ENCODE measurements around the gene GEMIN8. TPM values are rescaled to one million over a fixed set of nuclear protein-coding genes. Genes with fewer than 3 reads are reported as not detected.

Gene GEMIN8
- total RNA-seq, 1 experiment from 2014 or later: 14.8 TPM

DNA sequence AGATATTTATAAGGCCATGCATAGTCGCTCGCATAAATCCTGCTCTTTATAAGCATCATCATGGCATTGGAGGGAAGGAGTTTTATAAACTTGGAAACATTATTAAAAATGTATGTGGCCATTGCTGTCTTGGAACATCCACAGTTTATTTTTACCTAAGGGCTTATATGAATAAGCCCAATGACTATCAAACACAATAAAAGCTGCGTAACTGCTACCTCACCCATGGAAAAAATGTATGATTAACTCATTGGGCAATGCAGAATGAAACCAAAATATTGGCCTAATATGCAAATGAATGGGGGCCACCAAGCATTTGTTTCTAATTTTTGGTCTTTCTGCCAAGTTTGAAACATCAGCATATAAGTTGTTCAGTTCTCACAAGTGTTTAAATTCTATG, 19.1 kb downstream of the GEMIN8 start:
- H2BK12ac ChIP-seq (ENCODE audit: insufficient read length, low read depth, low read length): no peak overlapping the region
- H3K56ac ChIP-seq (ENCODE audit: insufficient read length, low read depth, low read length): no peak overlapping the region
- H2BK5ac ChIP-seq (ENCODE audit: insufficient read length, low read length): no peak overlapping the region
- Mint-ChIP-seq H3K27me3 (ENCODE audit: low read depth) (no peaks in the 10 kb centered on the region), H3K4me3 (no peak overlapping the region), H3K4me1 (no peaks in the 10 kb centered on the region), H3K36me3 (ENCODE audit: insufficient read depth in 1 of 3, low read depth in 3 of 3) (peaks cover 11 to 42% (median 28%) of the 10 kb centered on the region in 3 experiments), H3K9me3 (peaks cover 18 to 40% of the 10 kb centered on the region in 2 experiments; a peak in 4 of 5 replicates), H3K27ac (no peak overlapping the region)
- H3K23ac ChIP-seq (ENCODE audit: insufficient read length, low read depth, low read length): no peak overlapping the region
- H2BK120ac ChIP-seq (ENCODE audit: low read depth, low read length, poor library complexity, severe bottlenecking): no peak overlapping the region
- H2AFZ ChIP-seq (ENCODE audit: low read length): no peak overlapping the region
- H3K79me1 ChIP-seq (ENCODE audit: insufficient read depth, low read depth, low read length, poor library complexity, severe bottlenecking): no peaks in the 10 kb centered on the region
- H3T11ph ChIP-seq (ENCODE audit: low read length): no peak overlapping the region
- H3K4me2 ChIP-seq (ENCODE audit: insufficient read depth, insufficient read length, low read length): no peak overlapping the region
- H2BK20ac ChIP-seq (ENCODE audit: low read depth, low read length, poor library complexity, severe bottlenecking): no peak overlapping the region
- no peaks in the 10 kb centered on the region for H3K27me3 ChIP-seq (ENCODE audit: insufficient read depth, low read length)
- H4K91ac ChIP-seq (ENCODE audit: insufficient read length, low read depth, low read length): no peak overlapping the region
- H2BK15ac ChIP-seq (ENCODE audit: low read depth, low read length): no peak overlapping the region
- no peaks in the 10 kb centered on the region for H3K23me2 ChIP-seq (ENCODE audit: insufficient read length, low read depth, low read length, poor library complexity, severe bottlenecking)
- TF ChIP-seq, protein P1, sequence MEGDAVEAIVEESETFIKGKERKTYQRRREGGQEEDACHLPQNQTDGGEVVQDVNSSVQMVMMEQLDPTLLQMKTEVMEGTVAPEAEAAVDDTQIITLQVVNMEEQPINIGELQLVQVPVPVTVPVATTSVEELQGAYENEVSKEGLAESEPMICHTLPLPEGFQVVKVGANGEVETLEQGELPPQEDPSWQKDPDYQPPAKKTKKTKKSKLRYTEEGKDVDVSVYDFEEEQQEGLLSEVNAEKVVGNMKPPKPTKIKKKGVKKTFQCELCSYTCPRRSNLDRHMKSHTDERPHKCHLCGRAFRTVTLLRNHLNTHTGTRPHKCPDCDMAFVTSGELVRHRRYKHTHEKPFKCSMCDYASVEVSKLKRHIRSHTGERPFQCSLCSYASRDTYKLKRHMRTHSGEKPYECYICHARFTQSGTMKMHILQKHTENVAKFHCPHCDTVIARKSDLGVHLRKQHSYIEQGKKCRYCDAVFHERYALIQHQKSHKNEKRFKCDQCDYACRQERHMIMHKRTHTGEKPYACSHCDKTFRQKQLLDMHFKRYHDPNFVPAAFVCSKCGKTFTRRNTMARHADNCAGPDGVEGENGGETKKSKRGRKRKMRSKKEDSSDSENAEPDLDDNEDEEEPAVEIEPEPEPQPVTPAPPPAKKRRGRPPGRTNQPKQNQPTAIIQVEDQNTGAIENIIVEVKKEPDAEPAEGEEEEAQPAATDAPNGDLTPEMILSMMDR (conservative IDR thresholded peaks at IDR 0.05): no peak
- H4K5ac ChIP-seq (ENCODE audit: insufficient read length, low read depth, low read length): no peak overlapping the region
- H3K27ac ChIP-seq (ENCODE audit: insufficient read length, low read depth, low read length): no peak overlapping the region
- no CpG with 5 or more reads among the region's 3 CpGs for WGBS (ENCODE audit: extremely low coverage, insufficient read length, low lambda C conversion rate)
- DNase-seq: no peak
- no peak overlapping the region for H3K18ac ChIP-seq (ENCODE audit: insufficient read length, low read depth, low read length)
- H4K20me1 ChIP-seq (ENCODE audit: control insufficient read depth, insufficient read depth, insufficient read length): no peaks in the 10 kb centered on the region
- H3K9ac ChIP-seq (ENCODE audit: extremely low read depth, insufficient read length, low read length): no peak overlapping the region
- no peak overlapping the region for H3K4ac ChIP-seq (ENCODE audit: low read depth, low read length)
- no peaks in the 10 kb centered on the region for H3K9me3 ChIP-seq (ENCODE audit: control insufficient read depth, low read depth, low read length)
- H4K8ac ChIP-seq (replicated peaks; ENCODE audit: insufficient read length, low read depth, low read length): no peak overlapping the region
- H3K14ac ChIP-seq (ENCODE audit: insufficient read depth, low read length): no peak overlapping the region
- H2AK5ac ChIP-seq (ENCODE audit: insufficient read length, low read length): no peak overlapping the region
- H3K4me1 ChIP-seq (ENCODE audit: insufficient read depth, low read length): no peaks in the 10 kb centered on the region
- H3K79me2 ChIP-seq (ENCODE audit: insufficient read depth, low read length): no peaks in the 10 kb centered on the region

All from H9 (cell line).